Natural killer cell treated with Interleukin-12 subunit alpha and Interleukin-12 subunit beta and Interleukin-15 and Interleukin-18, amount 100 ng/mL, for 72 hours (primary cell): ENCODE data around the gene NDOR1. TPM values are rescaled to one million over a fixed set of nuclear protein-coding genes. Genes with fewer than 3 reads are reported as not detected.
A peak's percentile ranks its signal among the peaks of the same experiment; 100 is the strongest.

ENCODE experiments used
- ATAC-seq, 2 donors: fragments of 150-1000 bp; cut with Tn5 transposase in 1 of 2; sonication (Bioruptor Pico), chemical (Tn5 transposase) in 1 of 2; 2 replicates each; pipeline ENCODE4 v1.10.0; 2021
- DNase-seq: peaks from one replicate; pipeline ENCODE4 v3.0.0; 2022; ENCODE audit warnings: low spot score
- H3K27ac Mint-ChIP-seq, 2 donors: 1 replicate in 1 of 2; 2 replicates in 1 of 2; pipeline ENCODE4 v1.8.0; 2022; ENCODE audit warnings: mixed read lengths in 2 of 2, mild to moderate bottlenecking in 1 of 2, moderate library complexity in 1 of 2
- H3K27me3 Mint-ChIP-seq, 2 donors: 1 replicate in 1 of 2; 2 replicates in 1 of 2; pipeline ENCODE4 v1.8.0; 2022; ENCODE audit warnings: mixed read lengths in 2 of 2
- H3K36me3 Mint-ChIP-seq: one replicate; pipeline ENCODE4 v1.8.0; 2022; ENCODE audit warnings: mixed read lengths
- H3K4me1 Mint-ChIP-seq, 2 donors: 1 replicate in 1 of 2; 2 replicates in 1 of 2; pipeline ENCODE4 v1.8.0; 2022; ENCODE audit warnings: low read depth in 2 of 2, mixed read lengths in 2 of 2, mild to moderate bottlenecking in 1 of 2
- H3K4me3 Mint-ChIP-seq: one replicate; pipeline ENCODE4 v1.8.0; 2022; ENCODE audit warnings: mixed read lengths
- H3K9me3 Mint-ChIP-seq: 2 replicates; pipeline ENCODE4 v1.8.0; 2022; ENCODE audit warnings: mixed read lengths
- total RNA-seq, 2 donors: library from RNA; stranded (reverse); gene quantifications; one replicate each; pipeline ENCODE4 v1.2.3, GENCODE V29; 2022

NDOR1 gene
- total RNA-seq, 2 donors from 2014 or later: 33.0 to 81.9 TPM

DNA sequence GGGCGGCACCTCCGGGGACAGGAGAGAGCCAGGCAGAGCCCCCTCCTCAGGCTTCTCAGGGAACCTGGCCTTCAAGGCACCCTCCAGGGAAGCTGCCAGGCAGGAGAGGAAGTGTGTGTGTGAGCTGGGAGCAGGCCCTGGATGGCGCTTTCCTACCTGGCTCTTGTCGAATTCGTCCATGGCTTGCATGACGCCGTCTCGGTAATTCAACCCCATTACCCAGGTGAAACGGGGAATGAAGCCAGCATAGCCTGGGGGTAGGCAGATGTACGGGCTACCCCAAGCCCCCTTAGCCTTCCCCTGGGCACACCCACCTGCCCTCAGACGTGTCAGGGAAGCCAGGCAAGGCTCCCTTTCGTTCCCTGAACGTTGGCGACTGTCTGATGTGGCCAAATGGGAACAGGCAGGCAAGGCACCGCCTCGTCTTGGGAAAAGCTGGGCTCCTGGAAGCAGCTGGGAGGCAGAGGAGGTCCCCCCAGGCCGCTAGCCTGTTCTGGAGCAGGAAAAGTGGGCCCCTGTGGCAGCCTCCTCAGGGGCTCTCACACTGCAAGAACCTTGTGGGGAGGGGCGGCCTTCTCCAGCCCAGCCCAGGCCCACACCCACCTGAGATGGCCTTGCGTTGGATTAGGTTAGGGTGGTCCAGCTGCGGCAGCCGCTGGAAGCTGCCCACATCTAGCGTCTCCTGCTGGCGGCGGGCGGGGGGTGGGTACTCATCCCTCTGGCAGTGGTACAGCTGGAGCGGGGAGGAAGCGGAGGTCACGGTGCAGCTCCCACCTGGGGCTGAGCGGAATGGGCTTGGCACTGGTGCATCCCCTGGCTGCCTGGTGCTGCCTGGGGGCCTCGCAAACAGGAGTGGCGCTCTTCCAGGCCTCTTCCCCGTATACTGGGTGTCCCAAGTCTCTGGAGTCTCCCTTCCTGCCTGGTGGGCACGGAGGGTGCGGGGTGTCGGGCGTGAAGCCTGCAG is 39.3 kb downstream of the NDOR1 start:
- H3K9me3 Mint-ChIP-seq: no peaks in the 10 kb centered on the region
- H3K4me3 Mint-ChIP-seq: no peak overlapping the region
- ATAC-seq: no peak
- peaks cover 10 to 16% of the 10 kb centered on the region in 2 donors for H3K4me1 Mint-ChIP-seq
- no peaks in the 10 kb centered on the region for H3K27me3 Mint-ChIP-seq
- DNase-seq: no peak
- H3K27ac Mint-ChIP-seq: peak overlapping the region in 1 of 2 donors; percentile 91
- peaks cover 5% of the 10 kb centered on the region for H3K36me3 Mint-ChIP-seq

DNA sequence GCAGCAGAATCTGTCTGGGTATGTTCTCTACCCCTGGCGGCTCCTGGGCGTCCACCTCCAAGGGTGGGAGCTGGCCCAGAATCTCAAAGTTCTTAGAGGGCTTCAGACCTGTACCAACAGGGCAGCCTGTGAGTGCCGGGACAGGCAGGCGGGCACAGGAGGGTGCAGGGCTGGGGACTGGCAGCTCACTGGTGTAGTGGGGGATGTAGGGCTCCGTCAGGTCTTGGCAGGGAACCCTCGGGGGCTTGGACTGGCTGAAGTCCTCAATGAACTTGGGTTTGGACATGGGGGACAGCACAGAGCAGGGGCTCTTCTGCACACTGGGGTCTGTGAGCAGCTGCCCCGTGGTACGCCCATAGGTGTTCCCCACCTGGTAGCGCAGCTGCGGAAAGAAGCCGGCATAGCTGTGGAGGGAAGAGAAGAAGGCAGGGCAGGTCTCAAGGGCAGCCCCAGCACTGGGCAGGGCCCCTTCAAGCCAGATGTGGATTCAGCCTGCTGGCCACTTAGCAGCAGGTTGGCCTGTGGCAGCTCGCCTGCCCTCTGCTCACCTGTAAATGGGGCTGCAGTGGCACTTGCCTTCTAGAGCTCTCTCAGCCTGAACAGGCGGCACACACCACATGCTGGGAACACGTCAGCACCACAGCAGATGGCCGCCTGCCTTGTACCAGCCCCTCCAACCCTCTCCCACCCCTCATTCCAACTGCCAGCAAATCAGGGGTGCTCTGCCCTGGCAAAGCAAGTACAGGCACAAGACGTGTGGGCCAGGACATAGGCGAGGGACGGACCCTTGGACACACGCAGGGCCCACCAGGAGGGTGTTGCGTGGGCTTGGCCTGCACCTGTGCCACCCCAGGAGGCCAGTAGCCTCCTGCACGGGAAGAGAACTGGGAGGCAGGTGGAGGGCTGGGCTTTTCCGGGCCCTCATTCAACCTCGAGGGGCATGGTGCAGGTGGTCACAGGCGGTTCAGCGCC is 40.2 kb downstream of the NDOR1 start:
- ATAC-seq: no peak
- H3K4me3 Mint-ChIP-seq: no peak overlapping the region
- peak overlapping the region in 1 of 2 donors; percentile 91 for H3K27ac Mint-ChIP-seq
- no peaks in the 10 kb centered on the region for H3K9me3 Mint-ChIP-seq
- H3K36me3 Mint-ChIP-seq: peaks cover 5% of the 10 kb centered on the region
- no peak for DNase-seq
- peaks cover 10 to 16% of the 10 kb centered on the region in 2 donors for H3K4me1 Mint-ChIP-seq
- H3K27me3 Mint-ChIP-seq: no peaks in the 10 kb centered on the region

DNA sequence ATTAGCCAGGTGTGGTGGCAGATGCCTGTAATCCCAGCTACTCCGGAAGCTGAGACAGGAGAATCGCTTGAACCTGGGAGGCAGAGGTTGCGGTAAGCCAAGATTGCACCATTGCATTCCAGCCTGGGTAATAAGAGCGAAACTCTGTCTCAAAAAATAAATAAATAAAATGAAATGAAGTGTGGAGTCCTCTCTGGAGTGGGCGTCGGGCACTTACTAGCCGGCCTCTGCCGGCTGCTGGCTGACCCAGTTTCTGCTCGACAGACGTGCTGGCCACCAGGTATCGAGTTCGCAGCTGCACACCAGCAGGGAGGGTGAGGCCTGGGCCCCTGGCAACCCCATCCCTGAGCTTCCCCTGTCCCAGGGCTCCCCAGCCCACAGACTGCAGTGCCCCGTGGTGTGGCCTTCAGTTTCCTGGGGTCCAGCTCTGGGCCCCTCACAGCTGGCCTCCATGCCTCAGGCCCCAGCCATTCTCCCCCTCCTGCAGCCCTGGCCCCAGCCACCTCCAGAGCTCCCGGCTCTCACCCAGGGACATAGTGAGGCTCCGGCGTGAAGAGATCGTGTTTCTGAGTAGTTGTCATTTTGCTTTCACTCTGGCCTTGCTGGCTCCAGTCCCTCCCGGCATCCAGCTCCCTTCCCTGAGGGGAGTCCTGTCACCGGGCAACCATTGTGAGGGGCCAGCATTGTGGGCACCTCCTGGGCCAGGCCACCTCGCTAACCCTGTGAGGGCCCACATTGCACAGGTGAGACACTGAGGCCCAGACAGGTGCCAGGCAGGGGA is 41.8 kb downstream of the NDOR1 start:
- H3K36me3 Mint-ChIP-seq: peaks cover 3% of the 10 kb centered on the region
- no peaks in the 10 kb centered on the region for H3K9me3 Mint-ChIP-seq
- DNase-seq: no peak
- H3K4me3 Mint-ChIP-seq: no peak overlapping the region
- H3K27me3 Mint-ChIP-seq: no peaks in the 10 kb centered on the region
- peak in 1 of 2 donors; percentile 0 for ATAC-seq
- H3K27ac Mint-ChIP-seq: peak overlapping the region in 1 of 2 donors; percentile 43
- peaks cover 7 to 11% of the 10 kb centered on the region in 2 donors for H3K4me1 Mint-ChIP-seq

DNA sequence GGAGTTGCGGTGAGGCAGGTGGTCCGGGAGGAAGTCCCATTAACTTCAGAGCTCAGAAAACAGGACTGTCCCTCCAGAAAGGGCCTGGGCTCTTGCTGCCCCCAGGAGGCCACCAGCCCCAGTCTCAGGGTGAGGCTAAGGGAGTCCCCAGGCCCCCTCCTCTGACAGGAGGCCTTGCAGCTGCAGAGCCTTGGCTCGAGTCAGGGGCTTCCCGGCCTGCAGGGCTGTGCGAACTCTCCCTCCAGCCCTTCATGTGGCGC is 42.3 kb downstream of the NDOR1 start:
- Mint-ChIP-seq H3K27me3 (no peaks in the 10 kb centered on the region), H3K4me1 (peaks cover 5 to 6% of the 10 kb centered on the region in 2 donors), H3K9me3 (no peaks in the 10 kb centered on the region), H3K36me3 (no peaks in the 10 kb centered on the region), H3K4me3 (no peak overlapping the region), H3K27ac (no peak overlapping the region)
- ATAC-seq: no peak
- DNase-seq: no peak

DNA sequence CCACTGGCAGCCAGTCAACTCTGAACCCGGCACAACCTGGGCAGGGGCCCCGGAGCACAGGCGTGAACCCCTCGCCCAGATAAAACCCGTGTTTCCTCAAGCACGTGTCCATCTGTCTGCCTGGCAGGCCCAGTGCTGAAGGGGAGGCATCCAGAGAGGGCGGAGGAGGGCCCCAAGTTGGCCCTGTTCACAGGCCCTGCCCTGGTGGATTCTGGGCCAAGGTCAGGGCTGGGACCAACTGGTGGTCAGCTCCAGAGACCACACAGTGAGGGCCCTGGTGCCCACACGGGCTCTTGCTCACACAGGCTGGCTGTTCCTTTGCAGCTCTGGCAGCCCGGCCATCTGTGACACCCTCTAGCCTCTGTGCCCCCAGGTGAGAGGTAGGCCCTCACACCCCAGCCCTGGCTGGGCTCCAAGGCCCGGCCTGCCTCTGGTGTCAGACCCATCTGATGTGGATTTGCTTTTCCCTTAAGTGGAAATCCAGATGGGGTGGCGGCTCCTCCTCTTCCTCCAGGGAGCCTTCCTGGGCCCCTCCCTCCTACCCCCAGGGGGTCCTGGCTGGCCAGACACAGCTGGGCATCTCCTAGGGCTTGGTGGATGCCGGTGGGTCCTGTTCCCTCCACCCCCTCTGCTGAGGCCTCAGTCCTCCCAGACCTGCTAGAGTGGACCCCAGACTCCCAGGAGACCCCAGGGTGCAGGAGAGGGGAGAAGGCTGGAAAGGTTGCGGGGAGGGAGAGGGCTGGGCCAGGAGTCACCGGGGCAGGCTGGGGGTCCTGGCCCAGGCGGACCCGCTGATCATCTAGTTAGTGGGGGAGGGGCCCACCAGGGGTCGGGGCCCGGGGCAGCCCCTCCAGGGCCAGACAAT is 45.1 kb downstream of the NDOR1 start:
- Mint-ChIP-seq H3K36me3 (no peaks in the 10 kb centered on the region), H3K4me3 (no peak overlapping the region), H3K27ac (no peak overlapping the region), H3K27me3 (no peaks in the 10 kb centered on the region), H3K4me1 (peaks cover 4 to 5% of the 10 kb centered on the region in 2 donors), H3K9me3 (no peaks in the 10 kb centered on the region)
- DNase-seq (no peak), ATAC-seq (no peak)

DNA sequence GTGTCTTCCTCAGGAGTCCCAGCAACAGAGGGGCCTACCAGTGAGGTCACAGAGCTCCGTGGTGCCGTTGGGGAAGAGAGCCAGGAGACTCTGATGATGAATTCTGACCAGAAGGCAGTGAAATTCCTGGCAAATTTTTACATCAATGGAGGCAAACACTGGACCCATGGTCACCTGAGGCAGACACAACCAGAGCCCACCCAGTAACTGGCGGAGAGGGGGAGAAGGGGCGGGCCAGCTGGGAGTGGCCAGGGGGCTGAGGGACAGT is 45.6 kb downstream of the NDOR1 start, which contains the start of gene STPG3:
TSS of gene STPG3 (plus strand) at position 93 of the 268 bp plus-strand sequence. CDS start at position 94, 1 bp downstream.
- Mint-ChIP-seq H3K27ac (no peak within 1 kb of the TSS), H3K36me3 (no peaks in the 10 kb centered on the region), H3K27me3 (no peaks in the 10 kb centered on the region), H3K9me3 (no peaks in the 10 kb centered on the region), H3K4me1 (peaks cover 5% of the 10 kb centered on the region in 2 donors), H3K4me3 (no peak within 1 kb of the TSS)
- DNase-seq (no peak), ATAC-seq (no peak)

DNA sequence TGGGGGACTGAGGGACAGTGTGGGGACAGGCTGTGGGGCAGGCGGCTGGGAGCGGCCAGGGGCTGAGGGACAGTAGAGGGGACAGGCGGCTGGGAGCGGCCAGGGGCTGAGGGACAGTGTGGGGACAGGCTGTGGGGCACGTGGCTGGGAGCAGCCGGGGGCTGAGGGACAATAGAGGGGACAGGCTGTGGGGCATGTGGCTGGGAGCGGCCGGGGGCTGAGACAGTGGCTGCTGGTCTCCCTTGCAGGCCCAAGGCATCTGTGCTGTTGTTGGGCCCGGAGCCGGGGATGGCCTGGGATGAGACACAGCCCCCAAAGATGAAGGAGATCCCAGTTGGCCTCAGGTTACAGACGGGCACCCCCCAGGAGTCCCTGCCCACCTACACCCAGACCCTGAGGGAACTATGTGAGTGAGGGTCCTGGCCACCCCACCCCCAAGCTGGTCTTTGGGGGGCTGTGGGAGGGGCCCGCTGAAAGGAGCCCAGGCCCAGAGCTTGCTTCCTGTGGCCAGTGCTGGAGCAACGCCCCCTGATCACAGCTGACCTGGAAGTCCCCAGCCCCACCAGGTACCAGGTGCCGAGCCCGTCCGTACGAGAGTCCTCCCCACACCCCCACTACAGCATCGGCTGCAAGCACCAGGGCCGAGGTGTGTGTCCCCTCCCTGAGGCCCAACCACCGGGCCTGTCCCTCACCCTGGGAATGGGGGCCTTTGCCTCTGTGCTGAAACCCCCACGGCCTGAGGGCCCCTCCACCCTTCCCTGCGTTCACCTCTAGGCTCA is 46.2 kb downstream of the NDOR1 start:
- H3K27ac Mint-ChIP-seq: no peak overlapping the region
- no peak overlapping the region for H3K4me3 Mint-ChIP-seq
- no peaks in the 10 kb centered on the region for H3K27me3 Mint-ChIP-seq
- no peak for ATAC-seq
- H3K9me3 Mint-ChIP-seq: no peaks in the 10 kb centered on the region
- no peak for DNase-seq
- H3K4me1 Mint-ChIP-seq: peaks cover 5 to 10% of the 10 kb centered on the region in 2 donors
- H3K36me3 Mint-ChIP-seq: no peaks in the 10 kb centered on the region

DNA sequence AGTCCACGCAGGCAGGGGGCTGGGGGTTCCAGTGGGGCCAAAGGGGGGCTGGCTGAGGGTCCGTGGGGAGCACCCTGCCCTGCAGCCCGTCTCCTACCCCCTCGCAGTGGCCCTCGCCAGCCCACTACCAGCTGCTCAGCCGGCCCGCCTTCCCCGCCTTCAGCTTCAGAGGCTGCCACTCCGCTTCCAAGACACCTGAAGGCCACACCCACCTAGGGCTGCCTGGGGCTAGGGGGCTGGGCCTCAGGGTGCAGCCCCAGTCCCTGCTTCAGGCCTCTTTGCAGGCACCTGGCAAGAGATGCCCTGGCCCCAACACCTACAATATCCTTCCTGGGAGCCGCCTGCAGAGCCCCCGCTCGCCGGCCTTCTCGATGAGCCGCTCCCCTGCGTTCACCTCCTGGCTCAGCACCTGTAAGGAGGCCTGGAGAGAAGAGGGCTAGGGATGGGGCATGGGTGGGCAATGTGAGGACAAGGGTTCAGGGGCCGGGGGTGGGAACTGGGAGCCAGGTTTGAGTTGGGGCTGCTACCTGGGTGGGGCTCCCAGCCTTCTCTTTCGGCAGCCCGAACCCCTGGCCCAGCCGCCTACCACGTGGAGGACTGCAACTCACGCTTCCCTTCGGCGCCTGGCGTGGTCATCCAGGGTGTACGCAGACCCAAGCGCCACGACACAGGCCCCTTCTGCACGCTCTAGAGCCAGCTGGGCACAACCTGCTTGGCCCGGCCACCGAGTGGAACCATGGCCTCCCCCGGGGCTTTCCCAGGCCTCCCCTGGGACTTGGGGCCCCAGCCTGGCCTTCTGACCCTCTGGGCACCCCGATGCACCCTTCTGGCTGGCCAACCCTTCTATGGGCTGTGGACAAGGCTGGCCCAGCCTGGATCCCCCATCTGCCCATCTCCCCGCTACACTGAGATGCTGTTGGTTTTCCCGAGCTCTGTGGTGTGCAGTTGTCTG is 47.3 kb downstream of the NDOR1 start:
- Mint-ChIP-seq H3K27ac (no peak overlapping the region), H3K4me1 (peaks cover 5 to 10% of the 10 kb centered on the region in 2 donors), H3K27me3 (no peaks in the 10 kb centered on the region), H3K4me3 (no peak overlapping the region), H3K36me3 (no peaks in the 10 kb centered on the region), H3K9me3 (no peaks in the 10 kb centered on the region)
- no peak for DNase-seq
- no peak for ATAC-seq

DNA sequence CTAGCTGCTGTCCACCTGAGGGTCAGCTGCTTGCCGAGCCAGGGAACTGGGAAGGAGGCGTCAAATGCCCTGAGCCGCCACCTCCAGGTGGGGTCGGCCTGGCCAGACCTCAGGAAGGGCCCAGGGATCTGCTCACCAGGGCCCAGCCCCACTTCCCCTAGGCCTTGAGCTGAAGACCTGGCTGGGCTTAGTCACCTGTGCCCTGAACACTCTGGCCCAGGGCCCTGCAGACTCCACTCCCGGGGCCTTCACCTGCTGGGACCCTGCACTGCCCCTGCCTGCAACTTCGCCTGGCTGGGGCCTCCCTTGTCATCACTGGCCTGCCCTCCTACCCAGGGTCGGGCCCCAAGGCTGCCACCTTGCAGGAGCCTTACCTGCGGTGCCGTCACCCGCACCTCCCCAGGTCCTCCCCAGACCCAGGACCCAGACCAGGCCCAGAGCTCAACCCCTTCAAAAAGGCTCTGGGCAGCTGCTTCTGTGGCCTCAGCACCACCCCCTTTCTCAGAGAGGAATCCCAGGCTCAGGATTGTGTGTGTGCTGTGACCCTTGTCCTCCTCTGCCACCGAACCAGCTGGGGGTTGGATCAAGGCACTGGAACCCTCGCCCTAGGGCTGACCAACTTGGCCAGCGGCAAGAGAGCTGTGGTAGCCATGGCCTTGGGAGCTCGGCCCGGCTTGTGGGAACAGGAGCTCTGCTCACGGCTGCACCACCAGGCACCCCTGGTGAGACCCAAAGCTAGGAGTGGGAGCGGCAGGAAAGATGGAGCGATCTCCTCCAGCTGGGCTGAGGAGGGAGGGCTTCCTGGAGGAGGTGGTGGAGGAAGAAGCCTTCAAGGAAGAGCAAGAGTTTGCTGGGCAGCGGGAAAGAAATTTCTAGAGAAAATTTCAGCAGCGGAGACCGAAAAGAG is 48.5 kb downstream of the NDOR1 start:
- no peaks in the 10 kb centered on the region for H3K9me3 Mint-ChIP-seq

DNA sequence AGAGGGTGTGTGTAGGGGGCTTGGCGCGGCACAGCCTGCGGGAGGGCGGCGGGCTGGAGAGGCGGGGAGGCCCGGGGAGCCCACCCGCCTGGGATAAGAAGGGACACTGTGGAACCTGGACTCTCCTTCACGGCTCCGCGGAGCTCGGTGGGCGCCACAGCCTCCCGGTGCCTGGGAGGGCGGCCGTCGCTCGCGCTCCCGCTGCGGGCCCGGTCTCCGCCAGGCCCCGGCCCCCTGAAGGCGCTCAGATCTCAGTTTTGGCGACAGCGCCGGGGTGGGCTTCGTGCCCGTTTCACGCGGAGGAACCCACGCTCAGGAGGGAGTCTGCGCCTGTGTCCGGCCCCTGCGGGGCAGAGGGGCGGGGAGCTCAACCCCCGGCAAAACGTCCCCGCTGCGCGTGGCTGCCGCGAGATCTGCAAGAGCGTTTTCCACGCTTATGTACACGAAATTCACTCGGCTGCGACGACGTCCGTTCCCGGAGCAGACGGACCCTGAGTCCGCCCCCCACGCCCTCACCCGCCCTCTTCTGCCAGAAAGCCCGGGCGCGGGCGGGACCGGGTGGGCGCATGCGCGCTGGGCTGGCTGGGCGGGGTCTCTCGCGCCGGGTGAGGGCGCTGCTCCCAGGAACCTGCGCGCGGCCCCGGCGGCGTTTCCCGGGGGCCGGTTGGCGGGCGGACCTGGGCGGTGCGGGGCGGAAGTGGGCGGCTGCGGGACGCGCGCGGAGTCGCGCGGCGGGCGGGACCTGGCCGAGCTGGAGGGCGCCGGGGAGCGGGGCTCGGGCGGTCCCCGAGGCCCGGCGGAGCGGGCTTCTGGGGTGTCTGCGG is 49.3 kb downstream of the NDOR1 start, which contains the start of gene NELFB:
TSS of gene NELFB (plus strand) at position 704 of the 824 bp plus-strand sequence.
- H3K36me3 Mint-ChIP-seq: no peaks in the 10 kb centered on the region
- peak; percentile 98 for DNase-seq
- peak; percentile 91 to 97 for ATAC-seq
- peak within 1 kb of the TSS; percentile 44 to 78 for H3K27ac Mint-ChIP-seq
- no peaks in the 10 kb centered on the region for H3K27me3 Mint-ChIP-seq
- no peaks in the 10 kb centered on the region for H3K9me3 Mint-ChIP-seq
- H3K4me3 Mint-ChIP-seq: peak within 1 kb of the TSS; percentile 83
- H3K4me1 Mint-ChIP-seq: peaks cover 5 to 10% of the 10 kb centered on the region in 2 donors

More for the DNA sequence above, 48.5 kb downstream of the NDOR1 start:
- H3K27me3 Mint-ChIP-seq: no peaks in the 10 kb centered on the region
- peak overlapping the region; percentile 44 to 78 for H3K27ac Mint-ChIP-seq
- H3K4me1 Mint-ChIP-seq: peaks cover 5 to 10% of the 10 kb centered on the region in 2 donors
- H3K4me3 Mint-ChIP-seq: peak overlapping the region; percentile 83
- ATAC-seq: no peak
- no peaks in the 10 kb centered on the region for H3K36me3 Mint-ChIP-seq
- DNase-seq: no peak
